SJCRH30 (cell line): Measurements from ENCODE around the gene NOS3. TPM values are rescaled to one million over a fixed set of nuclear protein-coding genes. Genes with fewer than 3 reads are reported as not detected.
A peak's percentile ranks its signal among the peaks of the same experiment; 100 is the strongest.

ENCODE experiments used
- DNase-seq, 2 experiments: peaks; one replicate each; pipeline ENCODE4 v3.0.0-alpha.2; 2015 to 2020
- H3K27ac ChIP-seq: fragments of 250-450 bp; sonication (Bioruptor Pico); 2 replicates; pipeline ENCODE4 v1.5.1; 2020; ENCODE audit warnings: mild to moderate bottlenecking, moderate library complexity
- H3K27me3 ChIP-seq: fragments of 250-450 bp; sonication (Bioruptor Pico); 2 replicates; pipeline ENCODE4 v1.5.1; 2020; ENCODE audit warnings: mild to moderate bottlenecking, moderate library complexity
- H3K36me3 ChIP-seq: fragments of 250-450 bp; sonication (Bioruptor Pico); 2 replicates; pipeline ENCODE4 v1.5.1; 2020; ENCODE audit warnings: mild to moderate bottlenecking, moderate library complexity
- H3K4me1 ChIP-seq: fragments of 250-450 bp; sonication (Bioruptor Pico); 2 replicates; pipeline ENCODE4 v1.5.1; 2020; ENCODE audit warnings: mild to moderate bottlenecking, moderate library complexity
- H3K4me3 ChIP-seq: fragments of 250-450 bp; sonication (Bioruptor Pico); 2 replicates; pipeline ENCODE4 v1.5.1; 2020; ENCODE audit warnings: mild to moderate bottlenecking, moderate library complexity
- H3K9me3 ChIP-seq: fragments of 250-450 bp; sonication (Bioruptor Pico); replicated peaks from 2 replicates; pipeline ENCODE4 v1.5.1; 2020; ENCODE audit warnings: mild to moderate bottlenecking, moderate library complexity
- total RNA-seq: library from RNA; depleted of rRNA; stranded (reverse); fragments of >200 nt; shearing (Covaris generic); gene quantifications from 2 replicates; pipeline ENCODE4 v1.2.3, GENCODE V29; 2014

The NOS3 gene
- total RNA-seq, 1 experiment from 2014 or later, result 0.20 TPM

DNA sequence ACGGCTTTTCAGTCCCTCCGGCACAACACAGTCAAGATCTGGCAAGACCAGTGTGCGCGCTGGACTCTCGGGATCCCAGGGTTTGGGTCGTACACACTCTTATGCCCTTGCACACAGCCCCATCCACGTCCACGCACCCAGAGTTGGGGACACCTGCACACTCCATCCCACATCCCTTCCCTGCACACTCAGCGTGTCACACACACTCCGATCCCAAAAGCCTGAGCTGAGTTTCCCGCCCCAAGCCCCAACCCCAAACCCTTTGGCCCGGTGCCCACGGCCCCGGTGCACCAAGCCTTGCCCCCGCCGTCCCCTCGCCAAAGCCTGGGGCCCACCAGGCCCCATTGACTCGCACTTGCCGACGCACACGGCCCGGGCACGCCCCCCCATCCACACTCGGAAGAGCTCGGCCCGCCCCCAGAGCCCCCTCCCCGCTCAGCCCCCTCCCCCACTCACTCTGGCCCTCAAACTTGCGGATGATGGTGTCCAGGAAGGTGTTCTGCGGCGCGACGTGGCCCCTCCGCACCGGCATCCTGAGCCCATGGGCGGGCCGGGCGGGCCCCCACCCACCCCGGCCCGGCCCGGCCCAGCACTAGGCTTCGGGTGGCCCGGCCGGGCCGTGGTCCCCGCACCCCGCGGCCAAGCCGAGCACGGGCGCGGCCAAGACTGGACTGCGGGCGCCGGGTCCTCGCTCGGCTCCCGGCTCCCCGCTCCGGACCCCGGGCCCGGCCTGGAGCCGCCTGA lies 13.3 kb upstream of the NOS3 start:
- Histone ChIP-seq H3K4me3 (peak overlapping the region; percentile 55), H3K27ac (no peak overlapping the region), H3K27me3 (no peaks in the 10 kb centered on the region), H3K4me1 (peaks cover 27% of the 10 kb centered on the region), H3K36me3 (no peaks in the 10 kb centered on the region), H3K9me3 (no peaks in the 10 kb centered on the region)
- peak in 1 of 2 experiments; percentile 39 for DNase-seq

DNA sequence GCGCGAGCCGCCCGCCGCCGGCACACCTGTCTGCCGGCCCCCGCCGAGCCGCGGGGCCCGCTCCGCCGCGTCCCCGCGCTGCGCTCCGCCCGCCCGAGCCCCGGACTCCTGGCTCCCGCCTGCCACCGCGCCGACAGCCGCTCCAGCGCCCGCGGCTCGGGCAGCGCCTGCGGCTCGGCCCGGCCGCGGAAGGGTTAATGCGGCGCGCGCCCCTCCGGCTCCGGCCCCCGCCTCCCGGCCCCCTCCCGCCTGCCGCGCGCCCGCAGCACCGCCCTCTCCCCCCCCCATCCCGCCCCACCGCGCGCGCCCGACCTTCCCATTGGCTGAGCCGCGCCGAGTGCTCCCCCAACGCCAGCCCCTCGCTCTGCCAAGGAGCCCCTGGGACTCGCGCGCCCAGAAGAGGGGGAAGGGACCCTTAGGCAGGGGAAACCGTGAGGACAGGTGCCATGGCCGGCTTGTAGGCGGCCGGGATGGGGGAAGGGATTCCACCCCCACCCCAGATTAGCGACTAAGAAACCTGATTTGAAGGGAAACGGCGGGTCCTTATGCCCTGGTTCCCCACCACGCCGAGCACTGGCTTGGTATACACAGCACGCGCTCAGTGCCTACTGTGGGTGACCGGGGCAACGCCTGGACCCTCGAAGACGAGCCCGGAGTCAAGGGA lies 12.6 kb upstream of the NOS3 start, which contains the start of gene KCNH2:
Gene KCNH2 (minus strand): TSS at position 196 of the 664 bp plus-strand sequence. CDS start 408 bp downstream, outside the sequence.
- H3K27me3 ChIP-seq, result no peaks in the 10 kb centered on the region
- peak within 1 kb of the TSS; percentile 62 for H3K4me3 ChIP-seq
- no peaks in the 10 kb centered on the region for H3K9me3 ChIP-seq
- H3K36me3 ChIP-seq, result no peaks in the 10 kb centered on the region
- DNase-seq, result peak; percentile 86 to 90
- H3K4me1 ChIP-seq, result peaks cover 27% of the 10 kb centered on the region
- H3K27ac ChIP-seq, result peak within 1 kb of the TSS; percentile 93

DNA sequence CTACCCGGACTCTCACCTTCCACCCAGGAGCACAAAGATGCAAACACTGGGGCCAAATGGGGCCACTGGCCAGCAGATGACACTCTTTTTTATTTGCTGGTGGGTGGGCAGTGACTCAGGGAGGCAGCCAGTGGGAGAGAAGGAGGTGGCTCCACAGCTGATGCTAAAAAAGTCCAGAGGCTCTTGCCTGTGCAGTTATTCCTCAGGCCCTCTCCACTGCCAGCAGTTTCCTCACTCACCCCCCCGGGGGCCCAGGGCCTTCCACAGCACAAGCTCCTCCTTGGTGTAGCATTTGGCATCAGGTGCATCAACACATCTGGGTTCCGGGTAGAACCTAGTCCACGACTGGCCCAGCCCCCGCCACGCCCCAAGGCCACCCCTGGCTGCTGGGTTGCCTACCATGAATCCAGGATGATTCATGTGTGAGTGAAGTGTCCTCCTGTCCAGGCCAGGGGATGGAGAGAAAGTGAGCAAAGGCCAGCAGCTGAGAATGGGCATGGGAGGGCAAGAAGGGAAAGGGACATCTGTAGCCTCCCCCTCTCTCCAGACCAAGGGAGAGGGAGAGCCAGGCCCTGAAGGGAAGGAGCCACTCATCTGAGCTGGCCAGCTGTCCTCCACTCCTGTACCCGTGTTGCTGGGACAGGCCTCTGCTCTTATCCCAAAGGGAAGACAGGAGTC lies 11.0 kb upstream of the NOS3 start:
- DNase-seq, result peak; percentile 71 to 74
- Histone ChIP-seq H3K9me3 (no peaks in the 10 kb centered on the region), H3K27me3 (no peaks in the 10 kb centered on the region), H3K27ac (peak overlapping the region; percentile 93), H3K4me3 (peak overlapping the region; percentile 62), H3K4me1 (peaks cover 27% of the 10 kb centered on the region), H3K36me3 (no peaks in the 10 kb centered on the region)

DNA sequence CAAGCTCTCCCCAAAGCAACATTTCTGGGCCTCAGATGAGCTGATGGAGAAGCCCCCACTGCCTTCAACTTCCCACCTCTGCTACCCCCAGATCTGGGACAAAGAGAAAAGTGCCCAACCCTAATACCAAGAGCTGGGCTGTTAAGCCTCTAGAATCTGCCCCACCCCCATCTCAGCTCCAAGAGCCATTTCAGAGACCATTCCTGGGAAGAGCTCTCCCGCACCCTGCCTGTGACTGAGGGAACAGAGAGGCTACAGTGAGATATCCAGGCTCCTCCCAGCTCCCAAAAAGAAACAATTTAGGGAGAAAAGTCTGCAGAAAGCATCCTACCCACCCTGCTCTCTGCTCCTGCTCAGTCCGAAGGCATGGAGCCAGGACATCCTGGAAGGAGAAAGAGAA lies 10.2 kb upstream of the NOS3 start:
- Histone ChIP-seq H3K4me3 (no peak overlapping the region), H3K4me1 (peaks cover 27% of the 10 kb centered on the region), H3K9me3 (no peaks in the 10 kb centered on the region), H3K36me3 (no peaks in the 10 kb centered on the region), H3K27me3 (no peaks in the 10 kb centered on the region), H3K27ac (peak overlapping the region; percentile 93; the same call in 1 of the 2 replicates)
- peak in 1 of 2 experiments; percentile 47 for DNase-seq

DNA sequence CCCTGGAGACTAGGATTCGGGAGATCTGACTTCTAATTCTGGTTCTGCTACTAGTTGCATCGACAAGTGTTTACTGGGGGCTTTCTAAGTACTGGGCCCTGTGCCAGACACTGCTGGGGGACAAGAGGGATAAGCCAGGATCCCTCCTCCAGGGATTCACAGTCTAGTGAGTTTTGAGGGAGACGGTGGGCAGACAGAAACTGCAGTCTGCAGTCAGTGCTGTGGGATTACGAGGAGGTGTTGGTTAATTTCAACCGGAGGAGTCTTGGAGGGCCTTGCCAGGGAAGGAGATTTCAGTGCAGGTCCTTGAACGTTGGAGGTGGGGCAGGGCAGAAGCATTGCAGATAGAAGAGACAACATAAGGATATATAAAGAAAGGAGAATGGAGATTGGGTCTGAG lies 9.2 kb upstream of the NOS3 start:
- no peak overlapping the region for H3K4me3 ChIP-seq
- no peak for DNase-seq
- H3K27me3 ChIP-seq, result no peaks in the 10 kb centered on the region
- H3K4me1 ChIP-seq, result peaks cover 21% of the 10 kb centered on the region
- no peaks in the 10 kb centered on the region for H3K9me3 ChIP-seq
- H3K36me3 ChIP-seq, result no peaks in the 10 kb centered on the region
- no peak overlapping the region for H3K27ac ChIP-seq

DNA sequence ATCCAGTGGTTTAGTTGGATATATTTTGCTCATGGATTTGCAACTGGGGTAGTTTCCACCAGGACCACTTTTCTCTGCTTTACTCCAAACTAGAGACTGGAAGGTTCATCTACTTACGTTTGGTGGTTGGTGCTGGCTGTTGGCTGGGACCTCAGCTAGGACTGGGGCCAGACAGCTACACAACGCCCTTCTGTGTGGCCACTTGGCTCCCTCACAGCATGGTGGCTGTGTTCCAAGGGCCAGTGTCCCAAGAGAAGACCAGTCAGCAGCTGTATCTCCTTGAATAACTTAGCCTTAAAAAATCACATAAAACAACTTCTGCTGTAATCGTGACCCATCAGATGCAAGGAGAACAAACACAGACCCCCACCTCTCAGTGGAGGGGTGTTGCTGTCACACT lies 8.5 kb upstream of the NOS3 start:
- H3K27me3 ChIP-seq, result no peaks in the 10 kb centered on the region
- H3K36me3 ChIP-seq, result no peaks in the 10 kb centered on the region
- H3K4me1 ChIP-seq, result peaks cover 16% of the 10 kb centered on the region
- DNase-seq, result no peak
- no peak overlapping the region for H3K4me3 ChIP-seq
- no peaks in the 10 kb centered on the region for H3K9me3 ChIP-seq
- no peak overlapping the region for H3K27ac ChIP-seq

DNA sequence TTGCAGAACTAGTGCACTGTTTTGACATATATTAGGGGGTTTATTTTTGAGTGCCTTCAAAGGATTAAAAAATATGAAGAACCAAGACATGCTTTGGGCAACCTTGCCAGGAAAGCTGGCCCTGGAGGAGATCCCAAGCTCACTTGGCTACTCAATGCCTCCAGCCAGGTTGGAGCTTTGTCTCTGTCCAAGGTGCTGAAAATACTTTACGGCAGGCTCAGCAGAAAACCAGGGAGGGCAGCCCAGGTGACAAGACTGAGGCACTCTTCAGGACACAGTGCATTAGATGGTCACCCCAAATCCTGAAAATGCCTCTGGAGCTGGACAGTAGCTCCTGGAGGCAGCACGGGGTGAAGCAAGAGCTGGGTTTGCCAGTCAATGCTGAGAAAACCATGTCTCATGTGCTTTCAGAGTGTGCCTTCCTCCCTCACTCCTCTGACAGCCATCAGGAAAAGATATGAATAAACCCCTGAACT lies 6.9 kb upstream of the NOS3 start:
- no peak overlapping the region for H3K27ac ChIP-seq
- H3K4me1 ChIP-seq, result peaks cover 16% of the 10 kb centered on the region
- no peaks in the 10 kb centered on the region for H3K36me3 ChIP-seq
- no peaks in the 10 kb centered on the region; the same call in 1 of the 2 replicates for H3K27me3 ChIP-seq
- DNase-seq, result peak in 1 of 2 experiments; percentile 84
- H3K4me3 ChIP-seq, result no peak overlapping the region
- H3K9me3 ChIP-seq, result no peaks in the 10 kb centered on the region

DNA sequence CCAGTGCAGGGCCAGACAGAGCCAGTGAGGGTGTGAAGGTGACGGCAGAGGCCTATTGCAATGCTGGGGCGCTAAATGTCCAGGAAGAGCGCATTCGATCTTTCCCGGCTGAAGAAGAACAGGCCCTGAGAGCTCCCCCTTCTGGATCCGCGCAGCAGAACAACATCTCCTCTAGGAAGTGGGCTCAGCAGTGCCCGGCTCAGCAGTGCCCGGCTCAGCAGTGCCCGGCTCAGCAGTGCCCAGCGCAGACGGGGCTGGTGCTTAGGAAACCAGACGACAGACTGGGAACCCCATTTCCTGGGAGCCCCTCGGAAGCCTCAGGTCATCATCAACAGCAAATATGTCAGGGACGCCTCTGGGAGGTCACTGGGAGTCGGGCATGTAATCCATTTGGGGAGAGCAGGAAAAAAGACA lies 4.7 kb upstream of the NOS3 start:
- DNase-seq, result peak; percentile 66 to 85
- no peak overlapping the region for H3K4me3 ChIP-seq
- H3K27me3 ChIP-seq, result no peaks in the 10 kb centered on the region; the same call in 1 of the 2 replicates
- no peaks in the 10 kb centered on the region; the same call in 1 of the 2 replicates for H3K4me1 ChIP-seq
- no peak overlapping the region for H3K27ac ChIP-seq
- no peaks in the 10 kb centered on the region for H3K9me3 ChIP-seq
- H3K36me3 ChIP-seq, result no peaks in the 10 kb centered on the region

DNA sequence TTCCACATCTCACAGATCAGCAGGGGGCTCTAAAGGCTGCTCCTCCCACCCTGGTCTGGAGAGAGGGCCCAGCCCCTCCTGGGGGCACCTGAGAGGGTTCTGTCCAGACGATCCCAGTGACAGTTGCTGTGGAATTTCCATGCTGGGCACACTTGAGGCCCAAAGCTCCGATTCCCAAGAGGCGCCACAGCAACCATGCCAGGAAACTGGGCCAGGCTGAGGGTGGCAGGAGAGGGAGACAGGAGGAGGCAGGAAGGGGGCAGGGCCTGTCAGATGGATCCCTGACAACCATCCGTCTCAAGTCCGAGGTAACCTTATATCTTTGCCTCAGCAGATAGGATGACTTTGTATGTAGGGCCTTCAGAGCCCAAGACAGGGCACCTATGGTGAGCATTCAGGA lies 4.3 kb upstream of the NOS3 start:
- Histone ChIP-seq H3K36me3 (no peaks in the 10 kb centered on the region), H3K9me3 (no peaks in the 10 kb centered on the region), H3K27me3 (no peaks in the 10 kb centered on the region; the same call in 1 of the 2 replicates), H3K27ac (no peak overlapping the region), H3K4me3 (no peak overlapping the region), H3K4me1 (no peaks in the 10 kb centered on the region)
- DNase-seq, result no peak

DNA sequence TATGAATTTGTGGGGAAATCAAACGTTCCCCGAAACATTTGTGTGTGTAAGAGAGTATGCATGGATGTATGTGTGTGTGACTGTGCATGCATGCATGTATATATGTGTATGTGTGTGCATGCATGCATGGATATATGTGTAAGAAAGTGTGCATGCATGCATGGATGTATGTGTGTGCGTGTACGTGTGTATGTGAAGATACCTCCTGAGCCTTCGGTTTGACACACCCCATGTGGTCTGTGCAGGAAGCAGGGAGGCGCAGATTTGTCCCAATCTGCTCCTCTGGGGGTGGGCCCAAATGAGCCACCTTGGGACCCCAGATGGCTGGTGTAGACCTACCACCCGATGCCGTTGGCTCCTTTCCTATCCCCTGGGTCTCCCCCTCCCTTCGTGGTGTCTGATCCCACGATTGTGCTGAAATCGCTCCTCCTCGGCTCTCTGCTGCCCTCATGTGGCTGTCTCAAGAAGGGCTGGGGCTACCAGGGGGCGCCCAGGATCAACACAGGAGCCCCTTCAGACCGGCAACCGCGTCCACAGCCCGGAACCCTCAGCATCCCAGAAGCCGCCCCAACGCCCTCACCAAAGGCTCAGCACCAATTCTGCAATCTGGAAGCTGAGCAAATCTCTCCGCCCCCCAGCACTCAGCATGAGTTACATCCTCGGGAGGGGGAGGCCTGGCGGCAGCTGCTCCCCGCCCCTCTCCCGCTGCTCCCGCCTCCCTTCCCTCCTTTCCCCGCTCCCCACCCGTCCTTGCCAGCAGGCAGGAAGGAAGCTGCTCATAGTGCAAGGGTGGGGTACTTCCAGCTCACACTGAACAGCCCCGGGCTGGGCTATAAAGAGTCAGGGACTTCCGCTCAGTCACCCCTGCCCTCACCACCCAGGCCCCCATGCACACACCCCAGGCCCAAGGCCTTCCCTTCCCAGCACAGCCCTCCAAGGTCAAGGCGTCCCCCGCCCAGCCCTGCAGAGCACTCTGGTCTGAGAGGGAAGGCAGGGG lies 2.3 kb upstream of the NOS3 start:
- Histone ChIP-seq H3K9me3 (no peaks in the 10 kb centered on the region), H3K27me3 (no peaks in the 10 kb centered on the region; the same call in 1 of the 2 replicates), H3K36me3 (no peaks in the 10 kb centered on the region), H3K27ac (no peak overlapping the region), H3K4me3 (peak overlapping the region; percentile 35), H3K4me1 (no peaks in the 10 kb centered on the region)
- DNase-seq, result peak; percentile 75 to 91

DNA sequence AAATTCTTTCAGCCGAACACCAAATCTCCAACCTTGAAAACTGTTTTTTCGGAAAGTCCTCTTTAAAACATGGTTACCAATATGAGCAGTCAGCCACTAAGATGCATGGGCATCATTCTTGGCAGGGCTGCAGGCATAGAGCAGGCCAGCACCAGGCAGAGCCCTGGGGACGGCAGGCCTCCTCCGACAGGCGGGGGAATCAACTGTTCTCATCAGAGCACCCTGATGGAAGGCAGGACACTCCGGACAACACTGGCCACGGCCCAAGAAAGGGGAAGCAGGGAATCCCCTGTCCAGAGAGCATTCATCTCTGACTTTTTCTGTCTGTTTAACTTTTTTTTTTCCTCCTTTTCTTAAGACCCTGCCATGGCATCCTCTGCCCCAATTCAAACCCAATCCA lies 1.4 kb upstream of the NOS3 start:
- H3K27me3 ChIP-seq, result no peaks in the 10 kb centered on the region; the same call in 1 of the 2 replicates
- H3K4me1 ChIP-seq, result no peaks in the 10 kb centered on the region
- H3K4me3 ChIP-seq, result no peak overlapping the region
- no peak overlapping the region for H3K27ac ChIP-seq
- H3K9me3 ChIP-seq, result no peaks in the 10 kb centered on the region
- H3K36me3 ChIP-seq, result no peaks in the 10 kb centered on the region
- no peak for DNase-seq

DNA sequence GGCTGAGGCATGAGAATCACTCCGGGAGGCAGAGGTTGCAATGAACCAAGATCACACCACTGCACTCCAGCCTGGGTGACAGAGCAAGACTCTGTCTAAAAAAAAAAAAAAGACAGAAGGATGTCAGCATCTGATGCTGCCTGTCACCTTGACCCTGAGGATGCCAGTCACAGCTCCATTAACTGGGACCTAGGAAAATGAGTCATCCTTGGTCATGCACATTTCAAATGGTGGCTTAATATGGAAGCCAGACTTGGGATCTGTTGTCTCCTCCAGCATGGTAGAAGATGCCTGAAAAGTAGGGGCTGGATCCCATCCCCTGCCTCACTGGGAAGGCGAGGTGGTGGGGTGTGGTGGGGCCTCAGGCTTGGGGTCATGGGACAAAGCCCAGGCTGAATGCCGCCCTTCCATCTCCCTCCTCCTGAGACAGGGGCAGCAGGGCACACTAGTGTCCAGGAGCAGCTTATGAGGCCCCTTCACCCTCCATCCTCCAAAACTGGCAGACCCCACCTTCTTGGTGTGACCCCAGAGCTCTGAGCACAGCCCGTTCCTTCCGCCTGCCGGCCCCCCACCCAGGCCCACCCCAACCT lies 1.3 kb downstream of the NOS3 start:
- peaks cover 5% of the 10 kb centered on the region for H3K27me3 ChIP-seq
- no peak for DNase-seq
- H3K4me1 ChIP-seq, result no peaks in the 10 kb centered on the region
- no peak overlapping the region for H3K27ac ChIP-seq
- no peaks in the 10 kb centered on the region for H3K9me3 ChIP-seq
- H3K4me3 ChIP-seq, result no peak overlapping the region
- no peaks in the 10 kb centered on the region for H3K36me3 ChIP-seq

DNA sequence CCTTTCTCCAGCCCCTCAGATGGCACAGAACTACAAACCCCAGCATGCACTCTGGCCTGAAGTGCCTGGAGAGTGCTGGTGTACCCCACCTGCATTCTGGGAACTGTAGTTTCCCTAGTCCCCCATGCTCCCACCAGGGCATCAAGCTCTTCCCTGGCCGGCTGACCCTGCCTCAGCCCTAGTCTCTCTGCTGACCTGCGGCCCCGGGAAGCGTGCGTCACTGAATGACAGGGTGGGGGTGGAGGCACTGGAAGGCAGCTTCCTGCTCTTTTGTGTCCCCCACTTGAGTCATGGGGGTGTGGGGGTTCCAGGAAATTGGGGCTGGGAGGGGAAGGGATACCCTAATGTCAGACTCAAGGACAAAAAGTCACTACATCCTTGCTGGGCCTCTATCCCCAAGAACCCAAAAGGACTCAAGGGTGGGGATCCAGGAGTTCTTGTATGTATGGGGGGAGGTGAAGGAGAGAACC lies 2.1 kb downstream of the NOS3 start:
- DNase-seq, result peak; percentile 51 to 66

More for the DNA sequence above, 2.1 kb downstream of the NOS3 start:
- Histone ChIP-seq H3K27me3 (peaks cover 11% of the 10 kb centered on the region), H3K27ac (no peak overlapping the region), H3K4me1 (no peaks in the 10 kb centered on the region), H3K36me3 (no peaks in the 10 kb centered on the region), H3K9me3 (no peaks in the 10 kb centered on the region), H3K4me3 (no peak overlapping the region)
